ENCODE data around the gene GORASP2.

The GORASP2 gene

GRCh38 chr2:170969030-170969429, 40.0 kb downstream of the GORASP2 start:
- H3K4me3 ChIP-seq (ENCODE audit: low read depth, low read length): no peak overlapping the region
- TF ChIP-seq CTCF (IDR thresholded peaks at IDR 0.05; ENCODE audit: insufficient read depth, low read depth, low read length, missing control alignments): no peak
- no peak for DNase-seq (ENCODE audit: low read depth)

- no peak overlapping the region for H3K4me3 ChIP-seq (ENCODE audit: low read depth, low read length)
- DNase-seq (ENCODE audit: low read depth): no peak
- no peak for TF ChIP-seq CTCF (IDR thresholded peaks at IDR 0.05; ENCODE audit: insufficient read depth, low read depth, low read length, missing control alignments)
Observed at GRCh38 chr2:170969872-170970496, 40.9 kb downstream of the GORASP2 start.

- DNase-seq (ENCODE audit: low read depth): no peak
- no peak overlapping the region for H3K4me3 ChIP-seq (ENCODE audit: low read depth, low read length)
- TF ChIP-seq CTCF (IDR thresholded peaks at IDR 0.05; ENCODE audit: insufficient read depth, low read depth, low read length, missing control alignments): no peak
Observed at GRCh38 chr2:170971071-170971470, 42.0 kb downstream of the GORASP2 start.

GRCh38 chr2:170972296-170973224, 43.5 kb downstream of the GORASP2 start:
- TF ChIP-seq CTCF (IDR thresholded peaks at IDR 0.05; ENCODE audit: insufficient read depth, low read depth, low read length, missing control alignments): no peak
- DNase-seq (ENCODE audit: low read depth): no peak
- H3K4me3 ChIP-seq (ENCODE audit: low read depth, low read length): peak overlapping the region; percentile 54

GRCh38 chr2:170973225-170973491, 44.1 kb downstream of the GORASP2 start:
- peak overlapping the region; percentile 54 for H3K4me3 ChIP-seq (ENCODE audit: low read depth, low read length)
- DNase-seq (ENCODE audit: low read depth): no peak
- TF ChIP-seq CTCF (IDR thresholded peaks at IDR 0.05; ENCODE audit: insufficient read depth, low read depth, low read length, missing control alignments): no peak

- peak overlapping the region; percentile 95 for H3K4me3 ChIP-seq (ENCODE audit: low read depth, low read length)
- DNase-seq (ENCODE audit: low read depth): peak; percentile 94
- TF ChIP-seq CTCF (IDR thresholded peaks at IDR 0.05; ENCODE audit: insufficient read depth, low read depth, low read length, missing control alignments): peak; percentile 88
Observed at GRCh38 chr2:170973492-170974303, 44.6 kb downstream of the GORASP2 start.

Data from GM12865 (cell line).